SU-DHL-6 (cell line): ENCODE measurements around the gene CFAP92.

ENCODE experiments used
- H2AFZ ChIP-seq: fragments of 200-600 bp; sonication (generic); 2 replicates; pipeline ENCODE4 v1.6.1; 2014; ENCODE audit warnings: low read depth, mild to moderate bottlenecking, moderate library complexity, mixed read lengths, antibody characterized with exemption, low read length; ENCODE audit not compliant: severe bottlenecking
- H3F3A ChIP-seq: fragments of 200-600 bp; shearing (Covaris generic); 2 replicates; pipeline ENCODE4 v1.6.0; 2016; ENCODE audit warnings: antibody characterized with exemption, mild to moderate bottlenecking; ENCODE audit not compliant: insufficient read depth
- H3K27ac ChIP-seq: fragments of 200-600 bp; sonication (generic); 2 replicates; pipeline ENCODE4 v1.5.1; 2016; ENCODE audit warnings: low read depth, mild to moderate bottlenecking, low read length, moderate library complexity, mixed read lengths
- H3K27me3 ChIP-seq: fragments of 200-600 bp; sonication (generic), shearing (Covaris generic); 2 replicates; pipeline ENCODE4 v1.6.0; 2014; ENCODE audit warnings: mild to moderate bottlenecking, low read length
- H3K36me3 ChIP-seq: fragments of 200-600 bp; sonication (generic); 2 replicates; pipeline ENCODE4 v1.6.1; 2014; ENCODE audit warnings: mild to moderate bottlenecking, low read length, mixed read lengths
- H3K4me2 ChIP-seq: fragments of 300-600, 200-600 bp; shearing (Covaris generic), sonication (generic); 2 replicates; pipeline ENCODE4 v1.6.0; 2014; ENCODE audit warnings: low read length, low read depth, mild to moderate bottlenecking; ENCODE audit not compliant: poor library complexity, severe bottlenecking
- H3K4me3 ChIP-seq: fragments of 200-600 bp; sonication (generic); 2 replicates; pipeline ENCODE4 v1.5.1; 2014; ENCODE audit warnings: antibody characterized with exemption, low read length, mild to moderate bottlenecking, mixed read lengths; ENCODE audit not compliant: insufficient read depth, poor library complexity, severe bottlenecking
- H3K79me2 ChIP-seq: fragments of 200-600 bp; sonication (generic); 2 replicates; pipeline ENCODE4 v1.6.1; 2014; ENCODE audit warnings: mild to moderate bottlenecking, low read length, moderate library complexity; ENCODE audit not compliant: insufficient read depth
- H3K9ac ChIP-seq: fragments of 200-600 bp; sonication (generic); 2 replicates; pipeline ENCODE4 v1.7.0; 2014; ENCODE audit warnings: mild to moderate bottlenecking, low read length
- H3K9me2 ChIP-seq: fragments of 200-600 bp; sonication (generic); replicated peaks from 2 replicates; pipeline ENCODE4 v1.6.1; 2014; ENCODE audit warnings: low read length; ENCODE audit not compliant: insufficient read depth
- H3K9me3 ChIP-seq: fragments of 200-600 bp; sonication (generic); 2 replicates; pipeline ENCODE4 v1.6.1; 2014; ENCODE audit warnings: low read length, mixed read lengths; ENCODE audit not compliant: insufficient read depth
- H4K20me1 ChIP-seq: fragments of 200-600 bp; sonication (generic); 2 replicates; pipeline ENCODE4 v1.6.1; 2014; ENCODE audit warnings: low read depth, mild to moderate bottlenecking, antibody characterized with exemption, low read length, moderate library complexity, mixed read lengths
- EZH2phosphoT487 ChIP-seq: fragments of 200-600 bp; sonication (generic), shearing (Covaris generic); conservative IDR thresholded peaks from 2 replicates; pipeline ENCODE4 v1.6.1; 2018; ENCODE audit warnings: mild to moderate bottlenecking, antibody characterized with exemption, low read length, moderate library complexity, mixed read lengths
- TF ChIP-seq, protein P1 (sequence below): fragments of 200-600 bp; sonication (generic); IDR thresholded peaks from one replicate; pipeline ENCODE4 v1.5.1; 2017; ENCODE audit warnings: antibody characterized with exemption, mild to moderate bottlenecking, low read length, moderate library complexity; ENCODE audit not compliant: insufficient read depth, poor library complexity, severe bottlenecking

CFAP92 gene

DNA sequence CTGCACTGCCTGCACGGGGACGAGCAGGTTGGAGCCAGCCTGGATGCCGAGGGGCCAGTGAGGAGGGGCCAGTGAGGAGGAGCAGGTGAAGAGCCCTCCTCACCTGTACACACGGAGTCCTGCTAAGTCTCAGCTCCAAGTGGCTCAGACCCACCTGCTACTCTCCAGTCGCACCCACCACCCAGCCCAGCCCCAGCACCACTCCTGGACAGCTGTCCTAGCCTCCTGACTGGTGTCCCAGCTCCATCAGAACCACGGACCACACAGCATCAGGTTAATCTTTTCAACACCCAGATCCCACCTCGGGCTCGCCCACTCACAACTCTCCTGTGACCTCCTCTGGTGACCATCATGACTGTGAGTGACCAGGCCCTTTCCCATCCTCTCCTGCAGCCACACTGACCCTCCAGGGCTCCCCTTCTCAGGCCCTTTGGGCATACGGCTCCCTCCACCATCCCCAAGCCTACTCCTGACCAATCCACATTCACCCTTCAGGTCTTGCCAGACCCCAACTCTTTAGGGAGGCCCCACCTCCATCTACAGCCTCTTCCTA is 21.0 kb upstream of the CFAP92 start:
- no peaks in the 10 kb centered on the region for H3K27me3 ChIP-seq
- no peaks in the 10 kb centered on the region for H3K9me2 ChIP-seq
- H3K79me2 ChIP-seq = no peaks in the 10 kb centered on the region
- TF ChIP-seq, protein P1, sequence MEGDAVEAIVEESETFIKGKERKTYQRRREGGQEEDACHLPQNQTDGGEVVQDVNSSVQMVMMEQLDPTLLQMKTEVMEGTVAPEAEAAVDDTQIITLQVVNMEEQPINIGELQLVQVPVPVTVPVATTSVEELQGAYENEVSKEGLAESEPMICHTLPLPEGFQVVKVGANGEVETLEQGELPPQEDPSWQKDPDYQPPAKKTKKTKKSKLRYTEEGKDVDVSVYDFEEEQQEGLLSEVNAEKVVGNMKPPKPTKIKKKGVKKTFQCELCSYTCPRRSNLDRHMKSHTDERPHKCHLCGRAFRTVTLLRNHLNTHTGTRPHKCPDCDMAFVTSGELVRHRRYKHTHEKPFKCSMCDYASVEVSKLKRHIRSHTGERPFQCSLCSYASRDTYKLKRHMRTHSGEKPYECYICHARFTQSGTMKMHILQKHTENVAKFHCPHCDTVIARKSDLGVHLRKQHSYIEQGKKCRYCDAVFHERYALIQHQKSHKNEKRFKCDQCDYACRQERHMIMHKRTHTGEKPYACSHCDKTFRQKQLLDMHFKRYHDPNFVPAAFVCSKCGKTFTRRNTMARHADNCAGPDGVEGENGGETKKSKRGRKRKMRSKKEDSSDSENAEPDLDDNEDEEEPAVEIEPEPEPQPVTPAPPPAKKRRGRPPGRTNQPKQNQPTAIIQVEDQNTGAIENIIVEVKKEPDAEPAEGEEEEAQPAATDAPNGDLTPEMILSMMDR = no peak
- TF ChIP-seq EZH2phosphoT487 = no peak
- H3K36me3 ChIP-seq = no peaks in the 10 kb centered on the region
- H4K20me1 ChIP-seq = no peaks in the 10 kb centered on the region
- no peaks in the 10 kb centered on the region for H3K9me3 ChIP-seq
- H2AFZ ChIP-seq = no peak overlapping the region
- H3K4me2 ChIP-seq = no peak overlapping the region
- H3K9ac ChIP-seq = no peak overlapping the region
- no peak overlapping the region for H3K27ac ChIP-seq
- H3K4me3 ChIP-seq = no peak overlapping the region
- no peaks in the 10 kb centered on the region for H3F3A ChIP-seq

DNA sequence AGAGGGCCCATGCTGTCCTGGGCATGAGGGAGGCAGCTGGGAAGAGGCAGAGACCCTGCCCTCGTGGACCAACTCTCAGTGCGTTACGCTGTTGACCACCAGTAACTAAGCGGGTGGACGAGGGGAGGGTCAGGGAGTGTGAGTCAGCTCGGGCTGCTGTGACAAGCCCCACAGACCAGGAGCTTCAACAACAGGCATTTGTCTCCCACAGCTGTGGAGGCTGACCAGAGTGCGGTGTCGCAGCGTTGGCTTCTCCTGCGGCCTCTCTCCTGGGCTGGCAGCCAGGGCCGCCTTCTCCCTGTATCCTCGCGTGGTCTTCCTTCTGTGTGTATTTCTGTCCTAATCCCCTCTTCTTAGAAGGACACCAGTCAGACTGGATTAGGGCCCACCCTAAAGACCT is 20.3 kb upstream of the CFAP92 start:
- TF ChIP-seq EZH2phosphoT487 = no peak
- Histone ChIP-seq H4K20me1 (no peaks in the 10 kb centered on the region), H3F3A (no peaks in the 10 kb centered on the region), H3K79me2 (no peaks in the 10 kb centered on the region), H2AFZ (no peak overlapping the region), H3K9ac (no peak overlapping the region), H3K27ac (no peak overlapping the region), H3K36me3 (no peaks in the 10 kb centered on the region), H3K27me3 (no peaks in the 10 kb centered on the region), H3K9me2 (no peaks in the 10 kb centered on the region), H3K4me3 (no peak overlapping the region), H3K9me3 (no peaks in the 10 kb centered on the region), H3K4me2 (no peak overlapping the region)

DNA sequence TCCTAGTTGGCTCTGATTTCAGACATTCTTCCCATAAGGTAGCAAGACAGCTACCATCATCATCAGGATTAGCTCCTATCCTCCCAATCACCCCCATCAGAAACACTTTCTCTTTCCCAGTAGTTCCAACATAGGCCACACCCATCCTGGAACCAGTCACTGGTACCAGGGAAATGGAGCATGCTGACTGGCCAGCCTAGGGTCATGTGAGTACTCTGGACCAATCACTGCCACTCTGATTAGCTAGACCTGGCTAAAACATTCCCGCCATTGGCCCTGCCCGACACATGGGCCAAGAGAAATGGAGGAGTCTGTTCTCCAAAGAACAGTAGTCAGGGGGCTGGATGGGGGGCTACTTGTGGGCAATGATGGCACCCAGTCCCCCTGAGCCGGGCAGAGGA is 19.6 kb upstream of the CFAP92 start:
- H3K79me2 ChIP-seq = no peaks in the 10 kb centered on the region
- H3K9me3 ChIP-seq = no peaks in the 10 kb centered on the region
- H3K9ac ChIP-seq = no peak overlapping the region
- H2AFZ ChIP-seq = no peak overlapping the region
- TF ChIP-seq EZH2phosphoT487 = no peak
- TF ChIP-seq, protein P1 = no peak
- no peak overlapping the region for H3K4me3 ChIP-seq
- H3K27me3 ChIP-seq = no peaks in the 10 kb centered on the region
- H3K9me2 ChIP-seq = no peaks in the 10 kb centered on the region
- H3F3A ChIP-seq = no peaks in the 10 kb centered on the region
- H3K27ac ChIP-seq = no peak overlapping the region
- H3K4me2 ChIP-seq = no peak overlapping the region
- H3K36me3 ChIP-seq = no peaks in the 10 kb centered on the region
- H4K20me1 ChIP-seq = no peaks in the 10 kb centered on the region

DNA sequence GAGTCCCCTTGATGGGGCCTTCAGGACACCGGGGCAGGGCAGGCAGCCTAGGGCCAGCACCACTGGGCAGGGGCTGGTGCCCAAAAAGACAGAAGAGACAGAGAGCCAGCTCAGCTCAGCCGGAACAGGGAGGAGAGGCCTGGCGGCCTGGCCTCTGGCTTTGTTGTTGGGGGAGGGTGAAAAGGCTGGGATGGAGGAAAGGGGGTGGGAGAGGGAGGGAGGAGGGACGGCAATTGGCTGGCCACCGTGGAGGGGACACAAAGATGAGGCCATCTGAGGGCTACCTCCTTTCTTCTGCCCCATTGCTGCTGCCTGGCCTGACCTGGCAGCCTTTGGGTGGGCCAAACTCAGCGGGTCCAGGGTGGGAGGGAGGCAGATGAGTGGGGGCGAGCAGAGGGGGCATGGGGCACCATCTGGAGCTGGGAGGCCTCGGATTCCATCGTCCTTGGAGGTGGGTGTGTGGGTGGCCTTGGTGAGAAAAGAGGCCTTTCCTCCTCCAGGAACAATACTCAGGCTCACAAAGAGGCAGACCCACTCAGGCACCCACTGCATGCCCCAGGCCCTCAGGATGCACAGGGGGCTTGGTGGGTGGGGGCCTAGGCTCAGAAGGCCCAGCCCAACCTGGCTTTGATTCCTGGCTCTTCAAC is 16.6 kb upstream of the CFAP92 start:
- Histone ChIP-seq H3K4me2 (no peak overlapping the region), H4K20me1 (no peaks in the 10 kb centered on the region), H3K9ac (no peak overlapping the region), H3K9me2 (no peaks in the 10 kb centered on the region), H3F3A (no peaks in the 10 kb centered on the region), H3K4me3 (no peak overlapping the region), H3K27ac (no peak overlapping the region), H3K79me2 (no peaks in the 10 kb centered on the region), H3K27me3 (no peaks in the 10 kb centered on the region), H3K9me3 (no peaks in the 10 kb centered on the region), H3K36me3 (no peaks in the 10 kb centered on the region), H2AFZ (no peak overlapping the region)
- TF ChIP-seq EZH2phosphoT487 = no peak
- TF ChIP-seq, protein P1 = no peak
